HG03520 (cell line): ENCODE data around the gene ELL.

ENCODE experiments used
- ATAC-seq: cut with Tn5 transposase; IDR thresholded peaks from one replicate; pipeline ENCODE4 v1.9.1; 2021; ENCODE audit warnings: mild to moderate bottlenecking, moderate library complexity; ENCODE audit not compliant: unreplicated experiment

The ELL gene

GRCh38 chr19:18435842-18436670 is 85.8 kb downstream of the ELL start:
- no peak for ATAC-seq

GRCh38 chr19:18435178-18435841 is 86.6 kb downstream of the ELL start:
- no peak for ATAC-seq

GRCh38 chr19:18434411-18435175 is 87.3 kb downstream of the ELL start:
- ATAC-seq: no peak

GRCh38 chr19:18433735-18434398 is 88.0 kb downstream of the ELL start:
- ATAC-seq: no peak

GRCh38 chr19:18433015-18433691 is 88.7 kb downstream of the ELL start:
- ATAC-seq: no peak

- no peak for ATAC-seq
Observed at GRCh38 chr19:18432275-18433014, 89.4 kb downstream of the ELL start.

- ATAC-seq: no peak
Observed at GRCh38 chr19:18431351-18432197, 90.3 kb downstream of the ELL start.

- no peak for ATAC-seq
Observed at GRCh38 chr19:18430417-18431144, 91.3 kb downstream of the ELL start.

GRCh38 chr19:18429717-18430416 is 92.0 kb downstream of the ELL start:
- no peak for ATAC-seq

GRCh38 chr19:18428787-18429674 is 92.8 kb downstream of the ELL start:
- peak; percentile 63 for ATAC-seq

- ATAC-seq: no peak
Observed at GRCh38 chr19:18428173-18428786, 93.6 kb downstream of the ELL start.

- ATAC-seq: no peak
Observed at GRCh38 chr19:18427743-18428113, 94.1 kb downstream of the ELL start.

- ATAC-seq: no peak
Observed at GRCh38 chr19:18427080-18427742, 94.7 kb downstream of the ELL start.

- no peak for ATAC-seq
Observed at GRCh38 chr19:18426416-18426767, 95.5 kb downstream of the ELL start.

- ATAC-seq: no peak
Observed at GRCh38 chr19:18425515-18426415, 96.1 kb downstream of the ELL start.
